HEK293T (cell line): ENCODE measurements around the gene VPS9D1.

Source experiments
- ARNT ChIP-seq: fragments of 450-650 bp; IDR thresholded peaks from 2 replicates; pipeline ENCODE4 v1.6.1; 2017; ENCODE audit warnings: mild to moderate bottlenecking
- CTBP1 ChIP-seq: fragments of 450-650 bp; IDR thresholded peaks from 2 replicates; pipeline ENCODE4 v1.6.1; 2016; ENCODE audit warnings: borderline replicate concordance
- HDGF ChIP-seq: fragments of 450-650 bp; IDR thresholded peaks from 2 replicates; pipeline ENCODE4 v1.6.1; 2017; ENCODE audit warnings: antibody characterized with exemption, borderline replicate concordance
- PKNOX1 ChIP-seq: fragments of 450-650 bp; IDR thresholded peaks from 2 replicates; pipeline ENCODE4 v1.6.1; 2016
- SP1 ChIP-seq: fragments of 450-650 bp; IDR thresholded peaks from 2 replicates; pipeline ENCODE4 v1.6.1; 2017
- SUZ12 ChIP-seq: fragments of 450-650 bp; IDR thresholded peaks from 2 replicates; pipeline ENCODE4 v1.6.1; 2016; ENCODE audit warnings: mild to moderate bottlenecking

GRCh38 chr16:89693931-89694783 lies 26.5 kb downstream of the VPS9D1 start:
- no peak for TF ChIP-seq ARNT
- no peak for TF ChIP-seq SUZ12
- TF ChIP-seq HDGF: no peak
- TF ChIP-seq SP1: no peak
- TF ChIP-seq CTBP1: no peak
- TF ChIP-seq PKNOX1: no peak
